ENCODE results near the gene ZNF740. TPM values are rescaled to one million over a fixed set of nuclear protein-coding genes. Genes with fewer than 3 reads are reported as not detected.

ZNF740 gene
- total and polyA plus RNA-seq, 2 of the 4 experiments (the other 2 are of a cell fraction): 13.1 to 14.0 TPM

- Histone ChIP-seq H3K14ac (replicated peaks; ENCODE audit: low read depth, low read length) (no peak overlapping the region), H2BK120ac (ENCODE audit: low read depth, low read length) (no peak overlapping the region), H2BK5ac (ENCODE audit: low read depth, low read length, poor library complexity, severe bottlenecking) (no peak overlapping the region), H3K9me3 (ENCODE audit: control insufficient read depth, insufficient read depth, low read length) (no peaks in the 10 kb centered on the region), H2AK5ac (ENCODE audit: low read depth, low read length) (no peak overlapping the region), H3K79me1 (ENCODE audit: low read depth in 1 of 2, low read length in 2 of 2) (peaks cover 12 to 24% of the 10 kb centered on the region in 2 experiments), H3K4me1 (ENCODE audit: control insufficient read depth, insufficient read depth, low read length) (peaks cover 10% of the 10 kb centered on the region), H4K91ac (ENCODE audit: insufficient read depth, low read depth, low read length) (no peak overlapping the region), H3K9ac (ENCODE audit: low read depth, low read length) (no peak overlapping the region), H2BK15ac (ENCODE audit: low read depth, low read length) (no peak overlapping the region), H2BK20ac (ENCODE audit: low read depth, low read length) (no peak overlapping the region), H3K27me3 (ENCODE audit: control insufficient read depth, insufficient read depth, low read length) (no peaks in the 10 kb centered on the region), H3K9me1 (ENCODE audit: insufficient read depth, low read length) (peaks cover 22% of the 10 kb centered on the region), H4K5ac (ENCODE audit: low read depth, low read length) (no peak overlapping the region), H3K56ac (ENCODE audit: extremely low read depth, insufficient read depth, low read length) (no peak overlapping the region), H2AFZ (replicated peaks; ENCODE audit: low read length, poor library complexity) (no peak overlapping the region), H3K4me2 (ENCODE audit: low read depth, low read length) (no peak overlapping the region), H3K36me3 (ENCODE audit: control insufficient read depth, insufficient read depth, low read length) (peaks cover 47% of the 10 kb centered on the region), H3K27ac (ENCODE audit: insufficient read depth, low read length) (no peak overlapping the region), H4K8ac (ENCODE audit: low read depth in 2 of 2, low read length in 2 of 2) (no peak overlapping the region), H4K20me1 (ENCODE audit: insufficient read depth, low read length) (peaks cover 2% of the 10 kb centered on the region; the same call in 1 of the 2 replicates), H3K4me3 (ENCODE audit: insufficient read depth, low read depth, low read length) (no peak overlapping the region), H2AK9ac (replicated peaks; ENCODE audit: low read depth, low read length, poor library complexity) (peak overlapping the region; percentile 44), H3K4ac (ENCODE audit: low read depth, low read length) (no peak overlapping the region), H3K18ac (ENCODE audit: low read depth, low read length) (no peak overlapping the region), H3K23ac (ENCODE audit: low read depth, low read length) (no peak overlapping the region)
- intact Hi-C loops (cut with micrococcal nuclease) (loop anchor here (5.0 to 10.0 kb wide), 2 partner anchors 114 to 296 kb away; partner anchors contain the start of genes AAAS and NPFF), dilution Hi-C loops (cut with HindIII; ENCODE audit: low sequenced_read_pairs, unreplicated experiment) (no loop called here), in situ Hi-C loops (cut with MboI; ENCODE audit: low sequenced_read_pairs) (loop anchor here (5.0 to 10.0 kb wide), 2 partner anchors 76 to 304 kb away; no protein-coding TSS in a partner anchor)
- no peak for ATAC-seq (ENCODE audit: low read depth)
- POLR2A ChIA-PET (ENCODE audit: unreplicated experiment): no interaction called here
- CTCF ChIA-PET: interaction anchor here (1.0 kb wide), 1 partner anchor 55 kb away, joined by 3 read pairs; no protein-coding TSS in a partner anchor
- no peak for DNase-seq
- no CpG with 5 or more reads among the region's 4 CpGs for WGBS, 2 experiments (ENCODE audit: extremely low coverage in 2 of 2, insufficient read length in 1 of 2)
- no peak for TF ChIP-seq MXI1 (IDR thresholded peaks at IDR 0.05; ENCODE audit: borderline replicate concordance, low read depth, low read length)
- no peak for TF ChIP-seq CTCF (conservative IDR thresholded peaks at IDR 0.05; ENCODE audit: low read depth, low read length)
- BruUV-seq (replicated peaks): TSS peak; percentile 76
Measured at GRCh38 chr12:53210843-53211242, 30.3 kb downstream of the ZNF740 start.
